ENCODE data around the gene TRIP4. TPM values are rescaled to one million over a fixed set of nuclear protein-coding genes. Genes with fewer than 3 reads are reported as not detected.
"Not testable (repeated sequence)": the region's sequence is repeated elsewhere in the genome, so short reads cannot be mapped to it uniquely, and the experiment has no call there.

Gene TRIP4
- 21.1 and 22.7 TPM in 2 replicates for total RNA-seq

DNA sequence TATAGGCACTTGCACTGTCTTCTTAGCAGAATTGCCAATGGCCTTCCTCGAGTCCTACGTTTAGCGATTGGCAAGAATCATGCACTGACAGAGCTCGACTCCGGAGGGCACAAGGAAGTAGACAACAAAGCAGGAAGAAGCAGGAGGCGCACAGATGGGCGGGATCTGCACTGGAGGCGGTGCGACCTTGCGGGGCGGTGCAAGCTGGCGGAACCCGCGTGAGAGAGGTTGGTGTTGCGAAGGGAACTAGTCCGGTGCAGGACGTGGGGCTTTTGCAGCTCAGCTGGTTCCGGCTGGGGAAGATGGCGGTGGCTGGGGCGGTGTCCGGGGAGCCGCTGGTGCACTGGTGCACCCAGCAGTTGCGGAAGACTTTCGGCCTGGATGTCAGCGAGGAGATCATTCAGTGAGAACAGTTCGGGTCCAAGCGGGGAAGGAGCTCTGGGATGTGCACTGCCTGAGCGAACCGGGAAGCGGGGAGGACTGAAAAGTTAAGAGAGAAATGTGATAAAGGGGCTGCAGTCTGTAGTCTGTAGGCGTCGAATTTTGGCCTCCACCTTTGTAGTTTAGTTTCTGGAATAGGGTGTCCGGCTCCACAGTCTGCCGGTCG, at the start of gene TRIP4:
Gene TRIP4 (plus strand): TSS at position 275 of the 607 bp plus-strand sequence. CDS start 28 bp downstream, at position 303.
- intact Hi-C loops (cut with micrococcal nuclease) = loop anchor here (1.0 to 10.0 kb wide), 7 partner anchors 31 to 885 kb away; partner anchors contain the start of genes CIAO2A, CSNK1G1, PDCD7 and PPIB

DNA sequence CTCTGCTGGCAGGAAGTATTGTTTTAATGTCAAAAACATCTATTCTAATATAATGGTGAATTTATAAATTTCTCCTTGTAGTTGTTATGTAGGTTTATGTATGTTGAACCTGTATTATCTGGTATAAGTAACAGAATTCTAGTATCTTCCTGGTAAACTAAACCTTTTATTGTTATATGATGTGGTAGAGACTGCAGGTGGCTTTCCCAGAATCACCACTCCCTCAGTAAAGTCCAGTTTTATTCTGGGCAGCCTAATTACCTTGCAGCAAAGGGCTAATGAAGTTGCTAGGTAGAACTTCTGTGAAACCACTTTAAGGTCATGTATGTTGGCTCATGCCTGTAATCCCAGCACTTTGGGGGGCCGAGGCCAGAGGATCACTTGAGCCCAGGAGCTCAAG, 47.3 kb upstream of the TRIP4 start:
- intact Hi-C loops (cut with micrococcal nuclease) = no loop called here

DNA sequence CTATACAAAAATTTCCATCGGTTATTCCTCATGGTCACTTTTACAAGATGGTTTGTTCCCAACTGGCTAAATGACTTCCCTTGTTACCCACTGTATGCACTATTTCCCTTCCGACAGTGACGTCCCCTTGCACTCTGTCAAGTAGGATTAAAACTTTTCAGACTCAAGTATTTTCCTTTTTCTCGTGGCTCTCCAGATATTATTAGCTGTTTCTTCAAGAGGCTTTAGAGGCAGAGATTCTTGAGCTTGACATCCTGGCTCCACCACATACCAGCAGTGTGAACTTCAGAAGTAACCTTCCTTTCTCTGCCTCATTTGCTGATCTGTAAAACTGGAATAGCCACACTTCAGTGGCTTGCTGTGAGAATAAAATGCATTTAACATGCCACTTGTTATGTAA, 45.7 kb upstream of the TRIP4 start:
- intact Hi-C loops (cut with micrococcal nuclease) = no loop called here

DNA sequence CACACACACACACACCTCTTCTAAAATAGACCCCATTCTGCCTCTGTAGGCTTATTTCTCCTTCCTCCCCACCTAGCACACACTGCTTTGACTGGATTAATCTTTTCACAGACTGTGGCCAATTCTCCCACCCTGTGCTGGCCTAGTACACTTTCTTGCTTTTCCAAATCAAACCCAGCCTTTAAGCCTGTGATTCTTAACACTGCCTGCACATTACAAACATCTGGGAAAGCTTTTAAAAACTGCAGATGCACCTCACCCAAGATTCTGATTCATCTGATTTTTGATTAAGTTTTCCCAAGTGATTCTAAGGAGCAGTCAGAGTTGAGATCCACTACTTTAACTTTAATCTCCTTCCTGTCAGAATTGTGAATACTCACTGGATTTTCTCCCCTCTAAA, 44.4 kb upstream of the TRIP4 start:
- intact Hi-C loops (cut with micrococcal nuclease) = no loop called here

DNA sequence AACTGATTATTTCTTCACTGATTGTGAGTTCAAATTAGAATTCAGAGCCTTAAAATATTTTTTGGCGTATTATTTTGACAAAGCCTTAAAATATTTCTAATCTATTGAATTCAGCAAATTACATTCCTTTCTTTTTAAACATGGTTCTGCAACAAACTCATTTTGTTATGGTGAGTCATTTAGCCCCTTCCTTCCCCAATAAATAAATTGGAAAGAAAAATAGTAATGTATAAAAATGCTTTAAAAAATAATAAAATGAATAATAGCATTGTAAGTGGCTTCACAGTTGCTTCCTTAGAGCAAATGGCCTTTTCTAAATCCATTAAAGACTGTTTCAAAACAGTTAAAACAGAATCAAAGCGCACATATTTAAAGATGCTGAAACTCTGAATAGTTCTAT, 43.8 kb upstream of the TRIP4 start:
- intact Hi-C loops (cut with micrococcal nuclease) = no loop called here

DNA sequence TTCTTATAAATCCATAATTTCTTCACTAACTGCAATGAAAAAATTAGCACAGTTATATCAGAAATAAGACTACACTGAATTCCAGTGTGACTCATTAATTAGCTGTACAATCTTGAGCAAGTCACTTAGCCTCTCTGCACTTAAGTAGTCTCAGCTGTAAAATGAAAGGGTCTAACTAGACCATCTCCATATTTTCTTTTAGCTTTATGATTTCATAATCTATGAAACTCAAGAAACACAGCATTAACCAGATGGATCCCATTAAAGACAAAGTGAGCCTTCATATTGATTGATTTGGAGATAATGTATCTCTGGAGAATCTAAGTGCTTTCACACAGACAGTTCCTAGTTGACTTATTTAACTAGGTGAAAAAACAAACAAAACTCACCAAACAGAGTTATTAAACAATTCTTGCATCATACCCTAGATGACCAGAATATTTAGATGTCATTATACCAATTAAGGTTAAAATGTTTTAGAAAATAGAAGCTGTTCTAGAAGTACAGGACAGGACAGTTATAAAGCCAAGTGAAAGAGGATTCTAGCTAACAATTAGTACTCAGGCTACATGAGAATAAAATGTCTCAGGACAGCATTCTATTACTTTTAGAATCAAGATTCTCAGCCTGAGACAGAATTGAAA, 42.9 kb upstream of the TRIP4 start:
- intact Hi-C loops (cut with micrococcal nuclease) = no loop called here

DNA sequence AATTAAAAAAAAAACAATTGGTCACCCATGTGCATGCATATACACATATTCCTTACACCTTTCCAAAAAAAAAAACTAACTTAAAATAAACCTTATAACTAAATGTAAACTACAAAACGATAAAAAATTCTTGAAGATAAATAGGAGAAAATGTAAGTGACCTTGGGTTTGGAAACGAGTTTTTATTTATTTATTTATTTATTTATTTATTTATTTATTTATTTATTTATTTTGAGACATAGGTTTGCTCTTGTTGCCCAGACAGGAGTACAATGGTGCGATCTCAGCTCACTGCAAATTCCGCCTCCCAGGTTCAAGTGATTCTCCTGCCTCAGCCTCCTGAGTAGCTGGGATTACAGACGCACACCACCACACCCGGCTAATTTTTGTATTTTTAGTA, 41.4 kb upstream of the TRIP4 start:
- intact Hi-C loops (cut with micrococcal nuclease) = not testable (repeated sequence)

DNA sequence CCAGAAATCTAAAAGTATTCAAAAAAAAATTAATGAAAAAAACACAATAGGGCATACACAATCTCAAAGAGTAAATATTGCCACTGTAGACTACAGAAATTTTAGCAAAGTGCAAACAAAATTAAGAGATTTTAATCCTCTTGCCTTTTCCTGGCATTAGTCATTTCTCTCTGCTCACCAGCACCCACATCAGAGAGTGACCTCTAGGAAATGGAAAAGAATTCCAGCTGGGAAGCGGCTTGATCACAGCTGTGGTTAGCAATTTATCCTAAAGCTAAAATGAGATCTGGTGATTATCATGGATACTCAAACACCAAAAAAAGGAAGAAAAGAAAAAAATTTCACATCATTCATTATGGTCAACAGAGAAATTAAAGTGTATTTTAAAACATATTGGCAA, 39.2 kb upstream of the TRIP4 start:
- intact Hi-C loops (cut with micrococcal nuclease) = no loop called here

DNA sequence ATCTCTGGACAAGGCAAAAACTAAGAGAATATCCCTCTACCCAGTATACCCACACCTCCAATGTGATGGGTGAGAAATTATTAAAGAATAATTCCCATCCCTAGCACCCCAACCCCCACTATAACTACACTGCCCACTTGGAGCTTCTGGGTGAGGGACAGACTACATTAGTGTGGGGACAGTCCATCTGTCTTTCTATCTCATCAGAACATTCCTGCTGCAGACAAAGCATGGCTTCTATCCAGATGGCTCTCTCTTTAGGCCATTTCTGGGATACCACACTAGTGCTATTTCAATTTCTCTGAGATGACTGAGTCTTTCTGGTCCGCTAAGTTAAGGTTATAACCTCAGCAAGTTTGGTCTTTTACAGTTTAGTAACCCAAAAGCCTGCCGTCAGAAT, 38.3 kb upstream of the TRIP4 start:
- intact Hi-C loops (cut with micrococcal nuclease) = no loop called here

DNA sequence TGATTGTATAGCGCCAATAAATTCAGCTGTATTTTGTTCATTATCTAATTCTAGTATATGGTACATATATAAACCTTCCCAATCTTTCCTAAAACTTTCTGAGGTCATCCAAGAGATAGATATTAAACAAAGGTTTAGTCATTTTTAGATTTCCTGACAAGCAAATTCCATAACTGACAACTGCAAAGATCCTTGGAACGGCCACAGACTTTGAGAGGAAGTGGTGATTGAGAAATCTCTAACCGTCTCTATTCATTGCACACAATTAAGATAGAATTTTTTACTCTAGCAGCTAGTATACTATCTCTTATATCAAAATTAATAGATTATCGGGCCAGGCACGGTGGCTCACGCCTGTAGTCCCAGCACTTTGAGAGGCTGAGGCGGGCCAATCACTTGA, 36.4 kb upstream of the TRIP4 start:
- intact Hi-C loops (cut with micrococcal nuclease) = loop anchor here (10.0 kb wide), 1 partner anchor 544 kb away; no protein-coding TSS in a partner anchor

DNA sequence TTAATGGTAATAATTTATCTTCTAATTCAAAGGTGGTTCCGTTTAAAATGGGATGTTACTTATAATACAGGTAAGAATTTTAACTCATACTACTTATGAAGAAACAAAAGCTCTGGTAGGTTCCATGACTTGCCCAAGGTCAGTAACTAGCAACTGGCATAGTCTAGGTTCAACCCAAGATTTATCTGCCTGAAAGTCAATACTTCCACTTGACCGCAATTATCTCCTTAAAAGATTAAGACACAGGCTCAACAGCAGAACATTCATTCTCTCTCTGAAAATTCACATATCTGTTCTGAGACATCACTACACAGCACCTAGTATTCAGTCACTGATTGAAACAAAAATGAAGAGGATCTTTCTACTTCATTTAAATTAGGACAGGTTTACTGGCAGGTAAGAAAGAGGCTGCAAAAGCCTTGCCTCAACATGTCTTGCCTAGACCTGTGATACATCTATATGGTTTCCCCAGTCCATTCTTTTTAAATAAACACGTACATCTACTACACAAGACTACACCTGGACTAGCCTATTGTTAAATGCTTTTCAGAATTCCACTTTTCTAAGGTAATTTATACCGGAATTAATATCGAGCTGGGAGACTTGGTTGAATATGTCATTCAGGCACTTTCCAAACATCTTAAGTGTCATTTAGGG, 32.8 kb upstream of the TRIP4 start:
- intact Hi-C loops (cut with micrococcal nuclease) = loop anchor here (5.0 to 10.0 kb wide), 2 partner anchors 148 to 540 kb away; no protein-coding TSS in a partner anchor

DNA sequence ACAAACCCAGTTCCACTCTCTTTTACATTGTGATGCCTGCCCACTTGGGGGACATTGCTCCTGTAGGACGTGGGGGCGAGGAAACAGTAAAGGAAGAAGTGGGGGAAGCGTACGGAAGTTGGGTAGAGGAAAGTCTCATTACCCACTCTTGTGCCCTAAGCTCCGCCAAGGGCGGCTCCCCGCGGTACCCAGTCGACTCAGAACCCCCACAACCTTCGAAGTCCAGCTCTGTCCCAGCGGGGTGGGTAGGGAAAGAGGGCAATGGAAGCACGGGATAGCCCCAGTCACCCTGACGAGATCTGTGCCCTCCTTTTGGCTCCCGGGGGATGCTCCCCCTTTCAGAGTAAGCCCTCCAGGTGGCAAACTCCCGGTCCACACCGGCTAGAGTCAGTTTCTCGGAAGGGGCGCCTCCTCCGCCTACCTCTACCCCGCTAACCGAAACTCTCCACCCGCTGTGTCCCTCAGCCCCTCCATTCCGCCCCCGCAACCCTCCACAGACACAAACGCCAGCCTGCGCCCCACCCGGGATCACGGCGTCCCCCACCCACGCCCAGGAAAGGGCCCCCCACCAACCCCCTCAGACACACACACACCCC, 32.2 kb upstream of the TRIP4 start:
- intact Hi-C loops (cut with micrococcal nuclease) = loop anchor here (5.0 to 10.0 kb wide), 2 partner anchors 148 to 539 kb away; no protein-coding TSS in a partner anchor

DNA sequence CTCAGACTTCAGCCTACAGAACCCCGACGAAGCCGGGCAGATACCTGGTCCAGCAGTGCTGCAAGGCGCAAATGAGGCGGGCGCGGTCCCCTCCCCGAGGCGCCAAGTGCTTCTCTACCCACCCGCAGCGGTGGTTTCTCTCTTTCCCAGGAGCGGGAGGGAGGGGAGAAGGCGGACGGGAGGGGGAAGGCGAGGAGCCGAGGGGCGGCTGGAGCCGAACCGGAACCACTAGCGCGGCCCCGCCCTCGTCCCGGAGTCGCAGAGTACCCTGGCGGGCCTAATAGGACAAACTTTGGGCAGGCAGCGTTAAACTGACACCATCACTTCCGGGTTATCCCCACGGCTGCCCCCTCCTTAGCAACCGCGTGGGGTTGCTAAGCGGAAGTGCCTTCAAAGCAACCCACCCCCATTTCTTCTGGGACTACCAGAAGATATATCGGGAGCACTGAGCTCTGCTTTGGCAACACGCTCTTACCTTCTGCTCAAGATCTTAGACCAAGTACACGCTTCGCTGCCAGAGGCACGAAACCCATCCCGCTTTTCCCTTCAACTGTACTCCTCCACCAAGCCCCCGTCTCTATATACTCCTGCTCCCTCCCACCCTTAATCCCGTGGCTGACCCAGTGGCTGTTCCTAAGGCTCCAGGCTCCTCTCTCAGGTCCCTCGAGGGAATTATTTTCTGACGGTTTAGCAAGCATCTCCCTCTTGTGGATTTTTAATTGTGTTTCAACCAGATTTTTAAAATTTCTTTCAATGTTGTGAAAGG, 31.5 kb upstream of the TRIP4 start, which contains the start of gene CSNK1G1:
Gene CSNK1G1 (minus strand): TSS at position 230 of the 766 bp plus-strand sequence. CDS start 55,674 bp downstream, outside the sequence.
- intact Hi-C loops (cut with micrococcal nuclease) = loop anchor here (1.0 to 10.0 kb wide), 5 partner anchors 25 to 539 kb away; partner anchors contain the start of genes PCLAF, PPIB and TRIP4

DNA sequence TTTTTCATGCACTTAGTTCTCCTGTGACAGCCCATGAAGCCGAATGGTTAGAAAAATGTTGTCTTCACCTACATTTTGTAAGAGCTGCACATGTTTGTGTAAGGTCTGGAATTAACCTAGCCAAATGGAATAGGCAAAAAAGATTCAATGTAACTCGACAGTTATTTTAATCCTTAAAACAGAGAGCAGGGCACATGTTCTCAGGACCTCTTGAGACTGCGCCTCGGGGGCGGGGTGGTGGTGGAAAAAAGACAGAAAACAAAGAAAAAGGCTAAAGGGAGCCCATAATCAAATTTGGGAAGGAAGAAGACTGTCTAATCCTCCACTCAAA, 31.0 kb upstream of the TRIP4 start:
- intact Hi-C loops (cut with micrococcal nuclease) = loop anchor here (1.0 to 10.0 kb wide), 5 partner anchors 25 to 538 kb away; partner anchors contain the start of genes PCLAF, PPIB and TRIP4

DNA sequence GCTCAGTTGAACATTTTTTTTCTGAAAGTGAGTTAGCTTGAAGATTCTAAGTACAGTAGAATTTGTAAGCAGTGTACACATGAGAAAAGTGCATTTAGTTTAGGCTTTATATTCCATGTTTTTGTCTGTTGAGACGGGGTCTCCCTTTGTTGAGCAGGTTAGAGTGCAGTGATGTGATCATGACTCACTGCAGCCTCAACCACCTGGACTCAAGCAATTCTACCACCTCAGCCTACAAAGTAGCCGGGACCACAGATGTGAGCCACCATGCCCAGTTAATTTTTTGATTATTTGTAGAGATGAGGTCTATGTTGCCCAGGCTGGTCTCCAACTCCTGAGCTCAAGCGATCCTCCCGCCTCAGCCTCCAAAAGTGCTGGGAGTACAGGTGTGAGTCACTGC, 26.4 kb upstream of the TRIP4 start:
- intact Hi-C loops (cut with micrococcal nuclease) = no loop called here

DNA sequence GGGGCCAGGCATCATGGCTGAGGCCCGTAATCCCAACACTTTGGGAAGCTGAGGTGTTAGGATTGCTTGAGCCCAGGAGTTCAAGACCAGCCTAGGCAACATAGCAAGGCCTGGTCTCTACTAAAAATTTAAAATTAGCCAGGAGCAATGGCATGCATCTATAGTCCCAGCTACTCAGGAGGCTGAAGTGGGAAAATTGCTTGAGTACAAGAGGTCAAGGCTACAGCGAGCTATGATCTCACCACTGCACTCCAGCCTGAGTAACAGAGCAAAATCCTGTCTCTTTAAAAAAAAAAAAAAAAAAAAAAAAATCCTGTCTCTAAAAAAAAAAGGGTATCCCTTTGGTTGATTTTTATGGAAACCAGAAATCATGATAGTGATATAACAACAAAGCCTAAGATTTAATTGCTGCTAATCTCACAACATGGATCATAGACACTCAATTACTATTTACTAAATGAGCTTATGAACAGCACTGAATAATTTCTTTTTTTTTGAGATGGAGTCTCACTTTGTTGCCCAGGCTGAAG, 18.5 kb upstream of the TRIP4 start:
- intact Hi-C loops (cut with micrococcal nuclease) = no loop called here

DNA sequence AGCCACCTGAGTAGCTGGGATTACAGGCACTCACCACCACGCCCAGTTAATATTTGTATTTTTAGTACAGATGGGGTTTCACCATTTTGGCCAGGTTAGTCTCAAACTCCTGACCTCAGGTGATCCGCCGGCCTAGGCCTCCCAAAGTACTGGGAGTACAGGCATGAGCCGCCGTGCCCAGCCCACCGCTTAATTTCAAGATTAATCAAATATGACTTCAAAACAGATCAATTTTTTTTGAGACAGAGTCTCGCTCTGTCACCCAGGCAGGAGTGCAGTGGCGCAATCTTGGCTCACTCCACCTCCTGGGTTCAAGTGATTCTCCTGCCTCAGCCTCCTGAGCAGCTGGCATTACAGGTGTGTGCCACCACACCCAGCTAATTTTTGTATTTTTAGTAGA, 16.3 kb upstream of the TRIP4 start:
- intact Hi-C loops (cut with micrococcal nuclease) = not testable (repeated sequence)

DNA sequence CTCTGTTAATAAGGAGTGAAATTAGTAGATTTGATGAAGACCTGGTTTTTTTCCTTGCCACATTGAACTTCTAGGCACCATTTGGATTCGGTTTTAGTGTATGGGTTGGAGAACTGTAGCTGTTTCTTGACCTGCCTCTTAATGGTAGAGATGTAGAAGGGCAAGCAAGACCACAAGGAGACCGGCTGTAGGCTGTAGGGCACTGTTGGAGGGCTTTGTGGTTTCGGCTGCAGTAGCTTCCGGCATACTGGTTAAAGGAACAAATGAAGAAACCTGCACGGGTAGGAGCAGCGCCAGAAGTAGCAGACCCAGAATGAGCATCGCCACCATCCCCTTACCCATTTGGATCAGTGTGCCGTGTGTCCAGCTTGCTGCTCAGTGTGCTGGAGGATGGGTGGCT, 14.3 kb upstream of the TRIP4 start:
- intact Hi-C loops (cut with micrococcal nuclease) = no loop called here

DNA sequence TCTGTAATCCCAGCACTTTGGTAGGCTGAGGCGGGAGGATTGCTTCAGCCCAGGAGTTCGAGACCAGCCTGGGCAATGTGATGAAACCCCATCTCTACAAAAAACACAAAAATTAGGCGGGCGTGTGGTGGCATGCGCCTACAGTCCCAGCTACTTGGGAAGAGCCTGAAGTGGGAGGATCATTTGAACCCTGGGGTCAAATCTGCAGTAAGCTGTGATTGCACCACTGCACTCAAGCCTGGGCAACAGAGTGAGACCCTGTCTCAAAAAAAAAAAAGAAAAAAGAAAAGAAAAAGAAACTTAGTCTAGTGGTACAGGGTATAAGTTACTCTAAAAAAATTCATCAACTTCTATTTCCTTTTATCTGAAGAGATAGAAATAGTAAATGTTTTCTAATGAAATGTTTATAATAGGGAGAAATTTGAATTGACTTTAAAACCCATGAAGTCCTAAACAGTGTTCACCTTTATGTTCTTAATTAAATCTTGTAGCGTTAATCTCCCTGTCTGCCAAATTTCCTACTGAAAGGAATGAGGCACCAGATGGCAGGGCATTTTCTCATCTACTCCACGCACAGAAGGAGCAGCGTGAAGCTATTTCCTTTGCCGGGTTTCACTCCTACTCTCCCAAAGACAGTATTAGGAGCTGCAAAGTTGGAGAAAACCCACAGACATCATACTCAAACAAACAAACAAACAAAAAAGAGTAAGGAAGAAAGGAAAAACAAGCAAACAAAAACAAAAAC, 8.2 kb upstream of the TRIP4 start:
- intact Hi-C loops (cut with micrococcal nuclease) = no loop called here
